Gastrocnemius medialis (tissue), 4 donors: Measurements from ENCODE around the gene KLHL40. TPM values are rescaled to one million over a fixed set of nuclear protein-coding genes. Genes with fewer than 3 reads are reported as not detected.

Source experiments
- ATAC-seq, 2 donors: fragments of 150-250 bp; one replicate each; pipeline ENCODE4 v1.9.1; 2016
- DNase-seq, 2 donors: peaks; one replicate each; pipeline ENCODE4 v3.0.0-alpha.2; 2019
- H3K27ac ChIP-seq, 4 donors: fragments of 200-600 bp; sonication (generic); 1 replicate in 1 of 4; 2 replicates in 3 of 4; pipeline ENCODE4 v1.5.1; 2016 to 2018; ENCODE audit warnings: mild to moderate bottlenecking in 2 of 4, moderate library complexity in 1 of 4
- H3K27me3 ChIP-seq, 3 donors: fragments of 200-600 bp; sonication (generic) in 2 of 3; 1 replicate in 1 of 3; 2 replicates in 2 of 3; pipeline versions ENCODE4 v1.5.1 to v1.6.0; 2016 to 2019; ENCODE audit warnings: mild to moderate bottlenecking in 1 of 3, moderate library complexity in 1 of 3
- H3K36me3 ChIP-seq, 2 donors: fragments of 200-600 bp; sonication (generic) in 1 of 2; one replicate each; pipeline ENCODE4 v1.5.1; 2017 to 2018
- H3K4me1 ChIP-seq, 2 donors: fragments of 200-600 bp; sonication (generic) in 1 of 2; one replicate each; pipeline ENCODE4 v1.5.1; 2016 to 2017; ENCODE audit warnings: mild to moderate bottlenecking in 2 of 2
- H3K4me3 ChIP-seq, 4 donors: fragments of 200-600 bp; sonication (generic) in 3 of 4; 1 replicate in 1 of 4; 2 replicates in 3 of 4; pipeline ENCODE4 v1.5.1; 2016 to 2019; ENCODE audit warnings: mild to moderate bottlenecking in 2 of 4
- H3K9me3 ChIP-seq, 3 donors: fragments of 200-600 bp; sonication (generic) in 2 of 3; 1 replicate in 1 of 3; 2 replicates in 2 of 3; pipeline ENCODE4 v1.5.1; 2016 to 2019
- POLR2A ChIP-seq, 2 donors: fragments of 450-650 bp; IDR thresholded peaks; one replicate each; pipeline ENCODE4 v1.6.1; 2017; ENCODE audit warnings: antibody characterized with exemption in 2 of 2, mild to moderate bottlenecking in 2 of 2, moderate library complexity in 2 of 2
- in situ Hi-C, 4 donors: fragments of 200-750 bp; cut with MboI; loops; one replicate each; pipeline versions ENCODE4 v1.15.0 to v1.8.0; 2017; ENCODE audit warnings: low sequenced_read_pairs in 4 of 4
- intact Hi-C: fragments of 100-400 bp; cut with DNase I; formaldehyde crosslinking; loops from one replicate; pipeline ENCODE4 v1.15.1; 2023; ENCODE audit warnings: low total_unique reads
- total RNA-seq, 4 donors: library from RNA; depleted of rRNA; stranded (reverse); fragments of >200 nt; gene quantifications; one replicate each; pipeline versions ENCODE4 v1.1.0 to v1.2.3, GENCODE V29; 2016
- TF ChIP-seq, protein P1 (sequence below), 5 experiments: fragments of 450-650 bp in 3 of 5; fragments of 200-600 bp in 2 of 5; sonication (generic) in 2 of 5; IDR thresholded peaks in 4 of 5; conservative IDR thresholded peaks in 1 of 5; 1 replicate in 4 of 5; 2 replicates in 1 of 5; pipeline ENCODE4 v1.5.1; 2016 to 2019; ENCODE audit warnings: antibody characterized with exemption in 5 of 5, mild to moderate bottlenecking in 3 of 5, moderate library complexity in 3 of 5

Gene KLHL40
- total RNA-seq, 4 donors from 2014 or later: 197 to 682 (median 397) TPM

DNA sequence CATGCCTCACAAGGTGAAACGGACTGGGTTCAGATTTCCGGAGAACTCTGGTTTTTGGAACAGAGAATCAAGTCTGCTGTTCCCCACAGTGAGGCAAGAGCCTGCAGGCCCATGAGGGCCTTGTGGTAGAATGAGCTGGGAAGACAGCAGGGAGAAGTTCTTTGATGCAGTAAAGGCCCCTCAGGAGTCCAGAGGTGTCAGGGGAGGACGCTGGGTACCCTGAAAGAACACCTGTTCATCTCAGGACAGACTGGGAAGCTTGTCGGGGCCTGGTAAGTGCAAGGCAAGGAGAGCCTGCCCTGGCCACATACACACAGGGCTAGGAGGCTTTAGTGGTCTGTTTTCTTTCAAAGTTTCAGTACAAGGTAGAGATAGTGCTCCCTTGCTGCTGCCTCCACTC is 35.6 kb upstream of the KLHL40 start:
- H3K27me3 ChIP-seq: no peaks in the 10 kb centered on the region
- intact Hi-C loops (loop anchor here (2.0 kb wide), 1 partner anchor 57 kb away; no protein-coding TSS in a partner anchor), in situ Hi-C loops (loop anchor here in 2 of 4 donors (10.0 kb wide), 1 partner anchor 95 kb away; no protein-coding TSS in a partner anchor)
- H3K27ac ChIP-seq: peak overlapping the region in 2 of 4 donors; percentile 2 to 11
- no peak overlapping the region for H3K4me3 ChIP-seq
- peaks cover 20 to 21% of the 10 kb centered on the region in 2 donors for H3K4me1 ChIP-seq
- H3K9me3 ChIP-seq: no peaks in the 10 kb centered on the region
- peaks cover 0 to 26% of the 10 kb centered on the region in 2 donors for H3K36me3 ChIP-seq
- no peak for ATAC-seq
- DNase-seq: no peak
- no peak for TF ChIP-seq POLR2A (IDR thresholded peaks at IDR 0.05)
- TF ChIP-seq, protein P1, sequence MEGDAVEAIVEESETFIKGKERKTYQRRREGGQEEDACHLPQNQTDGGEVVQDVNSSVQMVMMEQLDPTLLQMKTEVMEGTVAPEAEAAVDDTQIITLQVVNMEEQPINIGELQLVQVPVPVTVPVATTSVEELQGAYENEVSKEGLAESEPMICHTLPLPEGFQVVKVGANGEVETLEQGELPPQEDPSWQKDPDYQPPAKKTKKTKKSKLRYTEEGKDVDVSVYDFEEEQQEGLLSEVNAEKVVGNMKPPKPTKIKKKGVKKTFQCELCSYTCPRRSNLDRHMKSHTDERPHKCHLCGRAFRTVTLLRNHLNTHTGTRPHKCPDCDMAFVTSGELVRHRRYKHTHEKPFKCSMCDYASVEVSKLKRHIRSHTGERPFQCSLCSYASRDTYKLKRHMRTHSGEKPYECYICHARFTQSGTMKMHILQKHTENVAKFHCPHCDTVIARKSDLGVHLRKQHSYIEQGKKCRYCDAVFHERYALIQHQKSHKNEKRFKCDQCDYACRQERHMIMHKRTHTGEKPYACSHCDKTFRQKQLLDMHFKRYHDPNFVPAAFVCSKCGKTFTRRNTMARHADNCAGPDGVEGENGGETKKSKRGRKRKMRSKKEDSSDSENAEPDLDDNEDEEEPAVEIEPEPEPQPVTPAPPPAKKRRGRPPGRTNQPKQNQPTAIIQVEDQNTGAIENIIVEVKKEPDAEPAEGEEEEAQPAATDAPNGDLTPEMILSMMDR (IDR thresholded peaks at IDR 0.05 in 4 of 5, conservative IDR thresholded peaks at IDR 0.05 in 1 of 5): no peak

DNA sequence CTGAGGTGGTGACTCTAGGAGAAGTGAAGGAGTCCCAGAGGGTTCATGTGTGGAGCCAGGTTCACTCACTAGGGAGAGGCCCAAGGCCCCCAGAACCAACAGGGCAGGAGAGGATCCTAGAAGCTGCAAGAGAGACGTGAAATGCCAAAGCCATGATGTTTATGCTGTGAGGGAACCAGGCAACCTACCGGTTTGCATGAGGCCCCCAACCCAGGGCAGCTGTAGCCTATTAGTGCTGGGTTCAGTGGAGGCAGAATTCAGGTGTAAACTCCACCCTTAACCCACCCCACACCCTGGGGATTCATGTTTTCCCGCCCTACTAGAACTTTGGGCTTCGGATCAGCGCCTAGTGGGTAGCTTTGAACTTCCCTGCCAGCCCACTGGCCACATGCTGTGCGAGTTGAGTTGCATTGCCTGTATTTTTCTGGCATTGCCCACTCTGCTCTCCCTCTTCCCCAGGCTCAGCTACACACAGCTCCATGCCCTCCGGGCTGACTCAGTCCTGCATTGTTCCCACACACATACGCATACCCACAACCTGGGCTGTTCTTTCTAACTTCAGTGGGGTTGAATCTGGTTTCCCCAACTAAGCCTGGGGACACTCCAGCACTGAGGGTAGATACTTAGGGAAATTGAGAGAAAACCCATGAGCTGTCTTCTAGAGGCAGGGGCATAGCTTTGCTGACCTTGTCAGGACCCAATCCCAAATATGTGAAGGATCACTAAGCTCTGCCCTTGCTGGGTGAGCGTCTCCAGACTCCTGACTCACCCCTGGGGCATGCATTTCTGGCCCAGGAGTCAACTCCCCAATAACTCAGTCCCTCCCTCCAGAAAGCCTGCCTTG is 33.9 kb upstream of the KLHL40 start:
- intact Hi-C loops: no loop called here
- ATAC-seq: no peak
- H3K4me1 ChIP-seq: peaks cover 35 to 36% of the 10 kb centered on the region in 2 donors

DNA sequence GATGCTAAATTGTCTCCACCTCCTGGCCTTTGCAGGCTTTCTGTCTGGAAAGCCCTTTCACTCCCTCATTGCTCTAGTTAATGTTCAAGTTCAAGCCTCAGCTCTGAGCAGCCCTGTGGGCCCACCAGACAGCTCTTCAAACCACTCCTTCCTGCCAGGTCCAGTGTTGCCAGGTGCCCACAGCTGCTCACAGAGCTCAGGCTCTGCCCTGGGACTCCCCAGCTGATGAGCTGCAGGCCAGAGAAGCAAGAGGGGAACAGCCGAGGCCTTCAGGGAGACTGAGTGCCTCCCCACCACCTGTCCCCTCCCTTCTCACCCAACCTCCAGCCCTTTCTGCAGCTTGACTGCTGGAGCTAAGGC is 33.1 kb upstream of the KLHL40 start:
- Histone ChIP-seq H3K4me3 (peak overlapping the region in 2 of 4 donors; percentile 68 to 73), H3K36me3 (peaks cover 0 to 4% of the 10 kb centered on the region in 2 donors), H3K4me1 (peaks cover 39 to 40% of the 10 kb centered on the region in 2 donors), H3K9me3 (no peaks in the 10 kb centered on the region), H3K27me3 (no peaks in the 10 kb centered on the region), H3K27ac (peak overlapping the region; percentile 87 to 100 (median 92))
- no peak for ATAC-seq
- TF ChIP-seq, protein P1 (IDR thresholded peaks at IDR 0.05 in 4 of 5, conservative IDR thresholded peaks at IDR 0.05 in 1 of 5): no peak
- no peak for TF ChIP-seq POLR2A (IDR thresholded peaks at IDR 0.05)
- DNase-seq: no peak
- intact Hi-C loops (no loop called here), in situ Hi-C loops (loop anchor here in 2 of 4 donors (10.0 kb wide), 1 partner anchor 93 kb away; no protein-coding TSS in a partner anchor)

More for the DNA sequence above, 33.9 kb upstream of the KLHL40 start:
- in situ Hi-C loops: loop anchor here in 2 of 4 donors (10.0 kb wide), 1 partner anchor 93 kb away; no protein-coding TSS in a partner anchor
- TF ChIP-seq, protein P1 (IDR thresholded peaks at IDR 0.05 in 4 of 5, conservative IDR thresholded peaks at IDR 0.05 in 1 of 5): no peak
- TF ChIP-seq POLR2A (IDR thresholded peaks at IDR 0.05): no peak
- no peak overlapping the region for H3K4me3 ChIP-seq
- H3K27ac ChIP-seq: peak overlapping the region; percentile 87 to 100 (median 92)
- no peaks in the 10 kb centered on the region for H3K27me3 ChIP-seq
- peak in 1 of 2 donors; percentile 18 for DNase-seq
- peaks cover 0 to 9% of the 10 kb centered on the region in 2 donors for H3K36me3 ChIP-seq
- no peaks in the 10 kb centered on the region for H3K9me3 ChIP-seq

DNA sequence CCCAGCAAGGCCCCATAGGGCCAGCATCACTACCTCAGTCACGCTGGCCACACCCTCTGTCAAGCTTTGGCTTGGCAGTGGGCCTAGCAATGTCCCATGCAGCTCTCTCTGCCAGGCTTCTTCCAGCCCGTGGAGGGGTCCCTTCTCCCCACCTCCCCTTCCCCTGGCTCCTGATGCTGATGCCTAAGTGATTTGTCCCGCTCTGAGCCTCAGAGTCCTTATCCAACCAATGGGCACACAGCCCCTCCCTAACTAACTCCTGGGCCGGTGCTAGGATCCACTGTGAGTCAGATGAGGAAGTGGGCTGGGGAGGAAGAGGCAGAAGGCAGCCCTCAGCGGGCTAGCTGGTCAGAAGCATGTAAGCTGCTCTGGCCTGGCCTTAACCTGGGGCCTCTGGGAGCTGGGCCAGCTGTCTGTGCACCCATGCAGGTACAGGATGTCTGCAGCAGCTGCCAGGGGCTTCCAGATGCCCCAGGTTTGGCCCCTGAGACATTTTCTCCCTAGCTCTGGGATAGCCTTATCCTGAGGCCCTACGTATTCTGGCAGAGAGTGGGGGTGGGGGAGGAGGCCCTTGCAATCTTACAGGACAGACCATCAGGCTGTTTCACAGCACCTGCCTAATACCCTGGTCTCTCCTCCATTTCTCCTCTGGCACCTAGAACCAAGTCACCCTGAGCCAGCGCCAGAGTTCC is 32.6 kb upstream of the KLHL40 start:
- Histone ChIP-seq H3K36me3 (no peaks in the 10 kb centered on the region), H3K9me3 (no peaks in the 10 kb centered on the region), H3K27me3 (no peaks in the 10 kb centered on the region), H3K4me1 (peaks cover 40 to 42% of the 10 kb centered on the region in 2 donors), H3K4me3 (peak overlapping the region; percentile 67 to 73 (median 70)), H3K27ac (peak overlapping the region; percentile 87 to 100 (median 92))
- peak in 1 of 2 donors; percentile 59 for DNase-seq
- ATAC-seq: no peak
- in situ Hi-C loops (loop anchor here in 2 of 4 donors (10.0 kb wide), 1 partner anchor 92 kb away; no protein-coding TSS in a partner anchor), intact Hi-C loops (no loop called here)
- TF ChIP-seq, protein P1 (IDR thresholded peaks at IDR 0.05 in 4 of 5, conservative IDR thresholded peaks at IDR 0.05 in 1 of 5): no peak
- peak; percentile 76 to 80 for TF ChIP-seq POLR2A (IDR thresholded peaks at IDR 0.05)
